ENCODE data around the gene HSPA4.

GRCh38 chr5:133051061-133051541 lies 712 bp upstream of the HSPA4 start:
- TF ChIP-seq, protein P1, sequence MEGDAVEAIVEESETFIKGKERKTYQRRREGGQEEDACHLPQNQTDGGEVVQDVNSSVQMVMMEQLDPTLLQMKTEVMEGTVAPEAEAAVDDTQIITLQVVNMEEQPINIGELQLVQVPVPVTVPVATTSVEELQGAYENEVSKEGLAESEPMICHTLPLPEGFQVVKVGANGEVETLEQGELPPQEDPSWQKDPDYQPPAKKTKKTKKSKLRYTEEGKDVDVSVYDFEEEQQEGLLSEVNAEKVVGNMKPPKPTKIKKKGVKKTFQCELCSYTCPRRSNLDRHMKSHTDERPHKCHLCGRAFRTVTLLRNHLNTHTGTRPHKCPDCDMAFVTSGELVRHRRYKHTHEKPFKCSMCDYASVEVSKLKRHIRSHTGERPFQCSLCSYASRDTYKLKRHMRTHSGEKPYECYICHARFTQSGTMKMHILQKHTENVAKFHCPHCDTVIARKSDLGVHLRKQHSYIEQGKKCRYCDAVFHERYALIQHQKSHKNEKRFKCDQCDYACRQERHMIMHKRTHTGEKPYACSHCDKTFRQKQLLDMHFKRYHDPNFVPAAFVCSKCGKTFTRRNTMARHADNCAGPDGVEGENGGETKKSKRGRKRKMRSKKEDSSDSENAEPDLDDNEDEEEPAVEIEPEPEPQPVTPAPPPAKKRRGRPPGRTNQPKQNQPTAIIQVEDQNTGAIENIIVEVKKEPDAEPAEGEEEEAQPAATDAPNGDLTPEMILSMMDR (IDR thresholded peaks at IDR 0.05) = no peak
- no peak for TF ChIP-seq EZH2 (IDR thresholded peaks at IDR 0.05; ENCODE audit: borderline replicate concordance, insufficient read depth, low read depth, low read length, poor library complexity, severe bottlenecking)

All from B cell (primary cell).